HS-27A (cell line): Measurements from ENCODE around the gene MT1G.
"Not testable (repeated sequence)": the region's sequence is repeated elsewhere in the genome, so short reads cannot be mapped to it uniquely, and the experiment has no call there.

Source experiments
- DNase-seq: peaks from one replicate; pipeline ENCODE4 v3.0.0-alpha.2; 2012; ENCODE audit warnings: low read depth, missing footprints

The MT1G gene

DNA sequence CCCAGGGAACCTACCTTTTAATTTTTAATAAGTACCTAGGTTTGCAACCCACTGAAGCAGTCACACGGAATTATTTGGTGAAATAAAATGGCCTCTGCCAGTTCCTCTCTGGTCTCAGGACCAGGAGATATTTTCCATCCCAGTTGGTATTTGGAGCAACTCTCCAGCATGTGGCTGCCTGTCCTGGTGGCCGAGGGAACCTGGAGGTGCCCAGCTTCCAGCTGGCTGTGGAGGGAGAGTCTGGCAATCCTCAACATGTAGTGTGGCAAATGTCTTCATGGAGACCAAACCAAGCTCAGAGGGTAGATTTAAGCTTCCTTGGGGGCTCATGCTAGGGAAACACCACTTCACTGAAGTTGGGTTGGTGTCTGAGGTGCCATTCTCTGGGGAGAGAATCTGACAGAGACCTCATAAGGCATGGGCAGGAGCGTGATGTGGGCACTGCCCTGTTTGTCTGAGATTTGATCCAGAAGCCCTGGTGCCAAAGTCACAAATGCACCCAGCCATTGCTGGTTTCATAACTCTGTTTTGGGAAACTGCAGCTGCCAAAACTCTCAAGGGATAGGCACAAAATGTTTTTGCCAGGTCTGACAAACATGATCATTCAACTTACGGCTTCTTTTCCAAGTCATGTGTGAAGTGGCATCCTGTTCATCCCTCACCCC is 17.2 kb upstream of the MT1G start:
- no peak for DNase-seq

DNA sequence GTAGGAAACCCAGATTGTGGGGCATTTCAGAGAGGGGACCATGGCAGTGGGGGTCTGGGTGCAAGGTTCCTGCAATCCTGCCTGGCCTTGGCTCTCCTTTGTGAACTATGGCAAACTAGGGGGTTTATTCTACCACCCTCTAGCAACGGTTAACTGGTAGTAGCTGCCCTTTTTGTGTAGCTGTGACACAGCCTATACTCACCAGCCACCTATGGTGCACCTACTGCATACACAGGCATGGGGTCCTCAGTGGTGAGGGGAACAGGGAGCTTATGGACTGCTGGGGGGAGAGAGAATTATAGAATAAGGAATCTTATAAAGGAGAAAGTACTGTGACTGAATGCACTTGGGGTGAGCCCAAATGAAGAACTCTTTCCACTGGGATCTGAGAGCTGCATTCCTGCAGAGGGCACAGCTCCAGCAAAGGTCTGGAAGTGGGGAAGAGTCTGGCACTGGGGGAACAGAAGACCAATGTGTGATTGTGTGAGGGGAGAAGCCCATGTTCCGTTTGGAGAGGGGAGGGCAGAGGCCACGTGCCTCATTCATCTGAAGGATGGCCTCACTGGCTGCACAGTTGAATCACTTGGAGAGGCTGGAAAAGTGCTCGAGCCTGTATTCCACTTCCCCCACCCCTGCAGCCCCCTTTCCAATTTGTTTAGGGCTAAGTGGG is 16.5 kb upstream of the MT1G start:
- DNase-seq = no peak

DNA sequence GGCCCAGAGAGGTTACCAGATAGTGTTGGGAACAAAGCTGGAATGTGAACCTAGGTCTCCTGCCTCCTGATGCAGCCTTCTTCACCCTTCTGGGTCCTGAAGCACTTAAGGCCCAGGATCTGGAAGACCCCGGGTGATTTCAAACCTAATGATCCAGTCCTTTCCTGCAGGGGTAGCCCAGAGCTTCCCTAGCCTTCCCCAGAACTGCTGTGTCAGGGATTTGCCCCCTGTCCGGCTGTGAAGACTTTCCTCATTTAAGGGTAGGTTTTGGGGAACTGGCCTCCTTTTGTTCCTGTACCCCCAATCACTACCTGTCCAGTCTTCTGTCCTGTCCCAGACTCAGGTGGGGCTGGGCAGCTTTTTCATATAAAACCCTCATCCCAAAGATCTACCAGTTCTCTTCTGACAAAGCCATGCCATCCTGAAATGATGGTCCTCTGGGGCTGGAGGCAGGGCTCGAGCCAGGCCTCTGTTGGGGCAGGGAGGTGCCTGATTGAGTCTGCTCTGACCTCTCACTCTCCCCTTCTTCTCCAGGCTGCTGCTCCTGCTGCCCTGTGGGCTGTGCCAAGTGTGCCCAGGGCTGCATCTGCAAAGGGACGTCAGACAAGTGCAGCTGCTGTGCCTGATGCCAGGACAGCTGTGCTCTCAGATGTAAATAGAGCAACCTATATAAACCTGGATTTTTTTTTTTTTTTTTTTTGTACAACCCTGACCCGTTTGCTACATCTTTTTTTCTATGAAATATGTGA is 15.7 kb upstream of the MT1G start:
- no peak for DNase-seq

DNA sequence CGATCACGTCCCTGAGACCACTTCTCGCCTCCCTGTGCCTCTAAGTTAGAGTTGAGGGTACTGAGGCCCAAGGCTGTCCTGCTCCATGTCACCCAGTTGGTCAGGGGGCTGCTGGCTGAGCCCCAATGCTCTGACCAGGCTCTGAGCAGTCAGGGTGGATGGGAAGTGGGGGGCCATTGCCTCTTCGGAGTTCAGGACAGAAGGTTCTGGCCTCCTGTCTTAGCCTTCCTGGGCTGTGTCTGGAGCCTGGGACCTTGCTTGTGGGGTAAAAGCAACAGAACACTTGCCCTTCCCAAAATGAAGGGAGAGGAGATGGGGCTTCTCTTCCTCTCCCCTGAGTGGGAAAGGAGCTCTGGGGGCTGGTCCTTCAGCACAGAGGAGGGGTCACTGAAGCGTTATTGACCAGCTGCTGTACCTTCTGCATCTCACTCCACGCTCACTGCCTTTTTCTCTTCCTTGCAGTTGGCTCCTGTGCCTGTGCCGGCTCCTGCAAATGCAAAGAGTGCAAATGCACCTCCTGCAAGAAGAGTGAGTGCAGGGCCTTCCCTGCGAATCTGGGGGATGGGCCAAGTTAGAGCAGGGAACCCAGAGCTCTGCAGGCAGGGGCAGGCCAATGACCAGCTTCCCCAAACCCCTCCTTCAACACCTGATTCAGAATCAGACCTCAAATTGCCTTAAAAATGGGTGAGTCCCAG is 15.0 kb upstream of the MT1G start:
- no peak for DNase-seq

DNA sequence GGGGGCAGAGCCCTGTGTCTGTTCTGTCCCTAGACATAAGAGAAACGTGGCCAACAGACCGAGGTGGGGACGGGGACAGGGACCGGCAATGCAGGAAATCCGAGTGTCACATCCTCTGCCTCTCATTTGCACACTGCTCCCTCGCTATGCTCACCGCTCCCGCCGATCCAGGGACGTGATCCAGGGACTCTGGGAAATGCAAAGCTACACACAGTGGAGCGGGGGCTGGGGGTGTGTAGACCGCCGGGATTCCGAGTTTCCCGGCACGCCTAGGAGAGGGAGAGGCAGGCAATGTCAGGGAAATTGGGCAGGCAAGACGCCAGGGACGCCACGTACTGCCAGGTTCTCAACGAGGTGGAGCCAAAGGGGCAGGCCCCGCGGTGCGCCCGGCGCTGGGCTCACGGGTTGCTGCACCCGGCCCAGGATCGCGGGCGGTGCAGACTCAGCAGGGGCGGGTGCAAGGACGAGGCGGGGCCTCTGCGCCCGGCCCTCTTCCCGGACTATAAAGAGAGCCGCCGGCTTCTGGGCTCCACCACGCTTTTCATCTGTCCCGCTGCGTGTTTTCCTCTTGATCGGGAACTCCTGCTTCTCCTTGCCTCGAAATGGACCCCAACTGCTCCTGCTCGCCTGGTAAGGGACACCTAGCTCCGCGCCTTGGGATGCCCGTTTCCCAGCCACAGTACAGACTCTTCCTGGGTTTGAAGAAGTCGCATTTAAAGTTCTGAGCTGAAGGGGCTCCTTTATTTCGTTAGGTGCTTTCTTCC is 14.3 kb upstream of the MT1G start, which contains the start of gene MT1X:
TSS of gene MT1X (plus strand) at position 532 of the 764 bp plus-strand sequence. CDS start at position 603, 71 bp downstream.
- DNase-seq = peak; percentile 62

DNA sequence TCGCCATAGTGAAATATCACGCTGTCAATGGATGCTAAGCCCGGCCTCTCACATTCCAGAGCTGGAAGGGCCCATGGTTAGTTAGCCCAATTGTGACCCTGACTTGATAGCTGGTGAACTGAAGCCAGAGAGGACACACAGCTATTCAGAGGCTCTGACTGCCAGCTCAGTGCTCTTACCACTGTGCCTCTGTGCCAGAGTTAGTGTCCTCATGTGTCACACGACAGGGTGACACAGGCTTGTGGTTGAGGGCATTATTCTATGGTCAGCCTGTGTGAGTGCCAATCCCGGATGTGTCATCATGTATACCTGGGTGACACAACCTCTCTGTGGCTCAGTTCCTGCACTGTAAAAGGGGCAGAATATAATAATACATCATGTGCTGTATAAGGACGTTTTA is 12.0 kb upstream of the MT1G start:
- DNase-seq = no peak

DNA sequence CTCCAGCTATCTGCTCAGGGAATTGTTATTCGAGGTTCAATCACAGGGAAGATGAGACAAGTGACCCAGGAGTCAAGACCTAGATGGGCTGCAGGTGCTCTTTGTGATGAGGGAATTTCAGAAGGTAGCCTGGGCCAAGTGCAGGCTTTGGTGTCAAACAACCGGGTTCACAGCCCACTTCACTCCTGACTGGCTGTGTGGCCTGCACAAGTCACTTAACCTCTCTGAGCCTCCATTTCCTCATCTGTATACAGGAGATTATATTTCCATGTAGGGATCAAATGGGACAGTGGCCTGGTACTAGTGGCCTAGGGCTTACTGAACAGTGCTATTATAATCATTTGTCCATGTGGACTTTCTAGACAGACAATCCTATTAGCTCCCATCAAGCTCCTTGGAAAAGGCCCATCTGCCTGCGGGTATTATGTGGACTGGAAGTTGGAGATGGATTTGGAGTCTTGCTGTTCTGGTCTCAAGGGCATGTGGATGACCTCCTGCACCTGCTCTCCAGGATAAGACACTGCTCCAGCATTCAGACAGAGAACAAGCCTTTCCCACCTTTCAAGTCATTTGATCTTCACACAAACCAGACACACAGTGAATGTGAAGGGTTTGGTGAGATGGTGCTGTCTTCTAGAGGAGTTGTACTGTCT is 11.3 kb upstream of the MT1G start:
- DNase-seq = no peak

DNA sequence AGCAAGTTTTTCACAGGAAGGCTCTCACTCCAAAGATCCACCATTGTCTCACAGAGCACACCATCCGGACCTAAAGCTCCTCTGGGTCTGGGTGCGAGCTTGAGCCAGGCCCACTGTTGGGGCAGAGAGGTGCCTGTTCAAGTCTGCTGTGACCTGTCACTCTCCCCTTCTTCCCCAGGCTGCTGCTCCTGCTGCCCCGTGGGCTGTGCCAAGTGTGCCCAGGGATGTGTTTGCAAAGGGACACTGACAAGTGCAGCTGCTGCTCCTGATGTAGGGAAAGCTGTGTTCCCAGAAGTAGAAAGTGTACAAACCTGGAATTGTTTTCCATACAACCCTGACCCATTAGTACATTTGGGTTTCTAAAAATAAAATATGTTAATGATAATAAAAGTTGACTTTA is 9.6 kb upstream of the MT1G start:
- DNase-seq = no peak

DNA sequence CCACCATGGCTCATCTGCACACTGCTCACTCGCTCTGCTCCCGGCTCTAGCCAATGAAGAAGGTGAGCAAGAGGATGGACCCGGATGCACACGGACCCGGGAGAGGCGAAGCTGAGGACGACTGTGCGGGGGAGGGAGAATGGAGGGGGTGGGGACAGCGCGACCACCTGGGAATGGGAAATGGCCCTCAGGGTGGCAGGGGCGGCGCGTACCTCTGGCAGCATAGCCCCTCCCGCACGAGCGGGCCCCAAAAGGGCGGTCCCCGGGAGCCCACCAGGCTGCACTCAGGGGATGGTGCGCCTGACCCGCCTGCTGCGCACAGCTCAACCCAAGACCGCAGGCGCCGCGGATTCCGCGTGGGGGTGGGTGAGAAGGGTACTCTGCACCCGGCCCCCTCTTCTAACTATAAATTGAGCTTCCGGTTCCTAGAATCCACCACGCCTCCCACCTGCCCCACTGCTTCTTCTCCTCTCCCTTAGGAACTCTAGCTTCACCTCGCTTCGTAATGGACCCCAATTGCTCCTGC is 7.9 kb upstream of the MT1G start:
- DNase-seq = no peak

DNA sequence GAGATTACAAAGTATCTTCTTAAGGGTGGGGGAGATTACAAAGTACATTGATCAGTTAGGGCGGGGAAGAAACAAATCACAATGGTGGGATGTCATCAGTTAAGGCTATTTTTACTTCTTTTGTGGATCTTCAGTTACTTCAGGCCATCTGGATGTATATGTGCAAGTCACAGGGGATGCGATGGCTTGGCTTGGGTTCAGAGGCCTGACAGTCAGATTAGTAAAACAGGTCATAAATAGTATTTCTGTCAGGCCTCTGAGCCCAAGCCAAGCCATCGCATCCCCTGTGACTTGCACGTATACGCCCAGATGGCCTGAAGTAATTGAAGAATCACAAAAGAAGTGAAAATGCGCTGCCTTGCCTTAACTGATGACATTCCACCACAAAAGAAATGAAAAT is 6.7 kb upstream of the MT1G start:
- not testable (repeated sequence) for DNase-seq

DNA sequence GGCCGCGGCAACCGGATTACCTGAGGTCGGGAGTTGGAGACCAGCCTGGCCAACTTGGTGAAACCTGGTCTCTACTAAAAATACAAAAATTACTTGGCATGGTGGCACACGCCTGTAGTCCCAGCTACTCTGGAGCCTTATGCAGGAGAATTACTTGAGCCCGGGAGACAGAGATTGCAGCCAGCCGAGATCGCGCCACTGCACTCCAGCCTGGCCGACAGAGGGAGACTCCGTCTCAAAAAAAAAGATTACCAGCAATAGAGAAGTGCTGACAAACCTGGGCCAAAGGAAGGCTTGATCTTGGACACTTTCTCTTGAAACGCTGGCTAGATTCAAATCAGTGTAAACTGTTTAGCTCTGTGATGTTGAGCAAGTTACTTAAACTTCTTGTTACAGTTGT is 6.1 kb upstream of the MT1G start:
- no peak for DNase-seq

DNA sequence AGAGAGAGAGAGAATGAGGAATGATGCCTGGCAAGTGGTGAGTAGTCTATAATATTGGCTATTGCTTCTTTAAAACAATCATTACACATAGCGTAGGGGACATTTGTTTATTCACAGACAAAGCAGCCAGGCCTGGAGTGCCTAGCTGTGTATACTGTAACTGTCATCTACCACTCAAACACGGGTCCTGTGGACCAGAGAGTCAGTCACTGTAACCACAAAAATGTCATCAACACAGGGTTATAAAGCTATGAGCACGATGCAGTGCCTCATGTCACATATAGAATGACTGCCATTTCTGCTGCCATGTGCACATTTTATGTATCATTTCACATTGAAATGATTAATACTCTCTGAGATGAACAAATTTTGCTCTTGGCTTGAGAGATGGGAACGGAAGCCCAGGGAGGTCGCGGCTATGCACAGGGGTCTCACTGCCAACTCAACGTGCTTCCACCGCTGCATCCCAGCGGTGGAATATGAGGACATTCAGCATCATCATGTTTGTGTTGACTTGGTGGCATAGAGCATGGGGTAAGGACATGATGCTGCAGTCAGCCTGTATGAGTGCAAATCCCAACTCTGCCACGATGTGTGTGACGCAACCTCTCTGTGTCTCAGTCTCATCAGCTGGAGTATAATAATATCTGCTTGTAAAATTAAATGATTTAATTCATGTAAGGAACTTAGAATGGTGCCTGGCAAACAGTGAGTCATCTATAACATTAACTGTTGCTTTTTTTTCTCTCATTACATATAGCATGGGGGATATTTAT is 5.1 kb upstream of the MT1G start:
- DNase-seq = no peak

DNA sequence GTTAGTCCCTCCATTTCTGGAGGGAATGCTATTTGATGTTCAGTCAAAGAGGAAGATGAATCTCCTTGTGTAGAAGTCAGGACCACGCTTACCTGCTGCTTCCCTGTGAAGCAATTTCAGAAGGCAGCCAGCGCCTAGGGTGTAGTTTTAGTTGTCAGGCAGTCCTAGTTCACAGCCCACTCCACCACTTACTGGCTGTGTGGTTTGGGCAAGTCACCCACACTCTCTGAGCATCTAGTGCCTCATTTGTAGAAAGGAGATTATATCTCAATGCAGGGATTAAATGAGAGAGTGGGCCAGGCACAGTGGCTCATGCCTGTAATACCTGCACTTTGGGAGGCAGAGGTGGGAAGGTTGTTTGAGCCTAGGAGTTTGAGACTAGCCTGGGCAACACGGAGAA is 4.3 kb upstream of the MT1G start:
- DNase-seq = not testable (repeated sequence)

DNA sequence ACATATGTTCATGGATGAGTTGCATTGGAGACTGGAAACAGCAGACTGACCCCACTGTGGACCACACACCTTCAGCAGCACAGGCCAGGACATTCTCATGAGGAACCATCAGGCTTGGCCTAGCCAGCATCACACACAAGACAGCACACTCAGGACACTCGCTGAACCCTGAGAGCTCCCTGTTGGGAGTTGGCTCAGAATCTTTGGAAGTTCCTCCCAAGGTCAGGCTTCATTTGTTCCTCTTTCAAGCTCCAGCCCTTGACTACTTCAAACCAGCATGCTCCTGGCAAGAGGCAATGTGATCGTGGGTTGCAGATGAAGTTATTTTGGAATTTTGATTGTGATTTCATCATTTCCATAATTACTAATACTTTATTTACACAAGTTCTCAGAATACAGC is 3.8 kb upstream of the MT1G start:
- not testable (repeated sequence) for DNase-seq

DNA sequence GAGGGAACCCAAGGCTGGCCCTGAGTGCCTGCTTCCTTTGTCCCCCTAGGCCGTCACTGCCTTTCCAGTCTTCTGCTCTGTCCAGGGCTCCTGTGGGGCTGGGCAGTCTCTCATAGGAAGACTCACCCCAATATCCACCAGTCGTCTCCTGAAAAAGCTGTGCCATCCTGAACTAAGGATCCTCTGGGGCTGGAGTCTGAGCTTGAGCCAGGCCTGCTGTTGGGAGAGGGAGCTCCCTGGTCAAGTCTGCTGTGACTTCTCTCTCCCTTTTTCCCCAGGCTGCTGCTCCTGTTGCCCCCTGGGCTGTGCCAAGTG is 2.7 kb upstream of the MT1G start:
- DNase-seq = no peak

DNA sequence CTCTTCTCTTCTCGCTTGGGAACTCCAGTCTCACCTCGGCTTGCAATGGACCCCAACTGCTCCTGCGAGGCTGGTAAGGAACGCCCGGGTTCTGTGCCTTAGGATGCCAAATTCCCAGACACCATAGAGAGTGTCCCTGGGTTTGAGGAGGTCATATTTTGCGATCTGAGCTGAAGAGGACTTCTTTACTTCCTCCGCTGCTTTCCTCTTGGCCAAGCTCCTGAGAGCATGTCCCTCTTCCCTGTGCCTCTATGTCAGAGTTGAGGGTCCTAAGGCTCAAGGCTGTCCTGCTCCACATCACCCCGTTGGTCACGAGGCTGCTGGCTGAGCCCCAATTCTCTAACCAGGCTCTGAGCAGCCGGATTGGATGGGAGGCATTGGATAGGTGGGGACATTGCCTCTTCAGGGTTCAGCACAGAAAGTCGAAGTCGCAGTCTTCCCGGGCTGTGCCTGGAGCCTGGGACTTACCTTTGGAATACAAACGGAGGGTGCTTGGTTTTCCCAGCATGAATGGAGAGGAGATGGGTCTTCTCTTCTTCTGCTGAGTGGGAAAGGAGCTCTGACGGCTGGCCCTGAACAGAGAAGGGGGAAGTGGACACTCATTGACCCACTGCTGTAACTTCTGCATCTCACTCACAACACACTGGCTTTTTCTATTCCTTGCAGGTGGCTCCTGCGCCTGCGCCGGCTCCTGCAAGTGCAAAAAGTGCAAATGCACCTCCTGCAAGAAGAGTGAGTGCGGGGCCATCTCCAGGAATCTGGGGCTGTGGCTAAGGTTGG is 2.2 kb upstream of the MT1G start:
- DNase-seq = no peak

DNA sequence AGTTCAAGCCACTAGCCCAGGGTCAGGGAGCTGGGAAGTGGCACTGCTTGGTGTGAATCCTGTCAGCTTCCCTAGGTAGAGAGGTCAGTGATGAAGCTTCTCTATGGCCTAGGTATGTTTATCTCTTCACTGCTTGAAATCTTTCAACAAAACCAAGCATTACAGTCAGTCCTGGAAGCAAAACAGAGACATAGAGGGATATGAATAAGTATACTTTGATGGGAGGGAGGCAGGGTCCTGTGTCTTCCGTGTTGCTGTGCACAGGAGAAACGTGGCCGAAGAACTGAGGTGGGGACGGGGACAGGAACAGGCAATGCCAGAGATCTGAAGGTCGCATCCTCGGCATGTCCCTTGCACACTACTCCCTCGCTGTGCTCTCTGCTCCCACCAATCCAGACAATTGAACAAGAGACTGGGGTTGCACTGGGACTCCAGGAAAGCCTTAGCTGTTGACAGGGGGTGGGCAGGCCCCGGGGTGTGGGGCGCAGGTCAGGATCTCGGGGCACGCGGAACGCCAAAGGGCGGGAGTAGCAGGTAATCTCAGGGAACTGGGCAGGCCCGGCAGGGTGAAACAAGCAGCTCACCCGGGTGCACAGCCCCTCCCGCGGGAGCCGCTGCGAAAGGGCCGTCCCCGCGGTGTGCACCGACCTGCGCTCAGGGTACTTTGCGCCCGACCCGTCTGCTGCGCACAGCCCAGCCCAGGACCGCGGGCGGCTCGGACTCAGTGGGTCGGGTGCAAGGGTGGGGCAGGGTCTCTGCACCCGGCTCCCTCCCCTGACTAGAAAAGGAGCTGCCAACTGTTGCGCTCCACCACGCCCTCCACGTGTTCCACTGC is 1.4 kb upstream of the MT1G start, which contains the start of gene MT1H:
TSS of gene MT1H (plus strand) at position 810 of the 835 bp plus-strand sequence. CDS start 71 bp downstream, outside the sequence.
- no peak for DNase-seq
